Colonic mucosa (tissue), 4 donors: Measurements from ENCODE around the gene NHLRC2. TPM values are rescaled to one million over a fixed set of nuclear protein-coding genes. Genes with fewer than 3 reads are reported as not detected.
"Not testable (repeated sequence)": the region's sequence is repeated elsewhere in the genome, so short reads cannot be mapped to it uniquely, and the experiment has no call there.

Experiments used
- DNase-seq: peaks from one replicate; pipeline ENCODE4 v3.0.0-alpha.2; 2020
- H3K27ac ChIP-seq: fragments of 200-600 bp; one replicate; pipeline ENCODE4 v1.8.0; 2021
- H3K27me3 ChIP-seq: fragments of 200-600 bp; one replicate; pipeline ENCODE4 v1.8.0; 2021
- H3K36me3 ChIP-seq: fragments of 200-600 bp; one replicate; pipeline ENCODE4 v1.8.0; 2021
- H3K4me1 ChIP-seq: fragments of 200-600 bp; one replicate; pipeline ENCODE4 v1.8.0; 2021; ENCODE audit warnings: mild to moderate bottlenecking
- H3K4me3 ChIP-seq: fragments of 200-600 bp; one replicate; pipeline ENCODE4 v1.8.0; 2021
- H3K9ac ChIP-seq, 2 donors: one replicate each; pipeline ENCODE4 v1.7.0; 2013; ENCODE audit warnings: control low read depth in 2 of 2, low read depth in 2 of 2, low read length in 2 of 2
- H3K9me3 ChIP-seq: fragments of 200-600 bp; one replicate; pipeline ENCODE4 v1.8.0; 2021
- CTCF ChIP-seq: fragments of 200-600 bp; IDR thresholded peaks from one replicate; pipeline ENCODE4 v1.8.0; 2022; ENCODE audit warnings: antibody characterized with exemption, mild to moderate bottlenecking
- intact Hi-C: fragments of 100-400 bp; cut with DNase I; formaldehyde crosslinking; loops from one replicate; pipeline ENCODE4 v1.14.1; 2022
- total RNA-seq, 2 donors: library from RNA; stranded (reverse); fragmentation: NEBNext Ultra II Directional in 1 of 2; extraction: Animal tissue kit (Norgen Biotek cat#: 25700) in 1 of 2; gene quantifications; one replicate each; pipeline ENCODE4 v1.2.1, GENCODE V29; 2021
- donor health status: healthy.
- donor health status: DM: no; HTN: no; CAD: no.
- donor health status: DM: no; HTN: no; CAD: no.

The NHLRC2 gene
- total RNA-seq, 2 donors from 2014 or later = 31.2 to 46.1 TPM

GRCh38 chr10:113822174-113822573, 32.3 kb upstream of the NHLRC2 start:
- Histone ChIP-seq H3K36me3 (no peaks in the 10 kb centered on the region), H3K4me1 (no peaks in the 10 kb centered on the region), H3K4me3 (no peak overlapping the region), H3K27ac (no peak overlapping the region), H3K9ac (no peak overlapping the region), H3K9me3 (no peaks in the 10 kb centered on the region), H3K27me3 (no peaks in the 10 kb centered on the region)
- DNase-seq = no peak
- TF ChIP-seq CTCF = no peak
- intact Hi-C loops = no loop called here

GRCh38 chr10:113823389-113823788, 31.1 kb upstream of the NHLRC2 start:
- H3K27ac ChIP-seq = no peak overlapping the region
- H3K4me1 ChIP-seq = no peaks in the 10 kb centered on the region
- no peak overlapping the region for H3K4me3 ChIP-seq
- no peak overlapping the region for H3K9ac ChIP-seq
- no peaks in the 10 kb centered on the region for H3K9me3 ChIP-seq
- intact Hi-C loops = no loop called here
- no peak for DNase-seq
- no peaks in the 10 kb centered on the region for H3K36me3 ChIP-seq
- no peak for TF ChIP-seq CTCF
- H3K27me3 ChIP-seq = no peaks in the 10 kb centered on the region

GRCh38 chr10:113825791-113826190, 28.7 kb upstream of the NHLRC2 start:
- TF ChIP-seq CTCF = no peak
- H3K27ac ChIP-seq = no peak overlapping the region

GRCh38 chr10:113828567-113828966, 25.9 kb upstream of the NHLRC2 start:
- H3K27ac ChIP-seq, H3K4me1 ChIP-seq, intact Hi-C loops, DNase-seq, H3K27me3 ChIP-seq, H3K36me3 ChIP-seq, H3K9ac ChIP-seq, H3K4me3 ChIP-seq, H3K9me3 ChIP-seq: not testable (repeated sequence)

More at GRCh38 chr10:113825791-113826190, 28.7 kb upstream of the NHLRC2 start:
- Histone ChIP-seq H3K4me3 (no peak overlapping the region), H3K9me3 (no peaks in the 10 kb centered on the region), H3K36me3 (no peaks in the 10 kb centered on the region), H3K9ac (no peak overlapping the region), H3K27me3 (no peaks in the 10 kb centered on the region), H3K4me1 (no peaks in the 10 kb centered on the region)
- no peak for DNase-seq
- intact Hi-C loops = no loop called here

GRCh38 chr10:113842171-113842570, 12.3 kb upstream of the NHLRC2 start:
- H3K9ac ChIP-seq = no peak overlapping the region
- intact Hi-C loops = no loop called here
- no peaks in the 10 kb centered on the region for H3K9me3 ChIP-seq
- no peaks in the 10 kb centered on the region for H3K27me3 ChIP-seq
- no peaks in the 10 kb centered on the region for H3K36me3 ChIP-seq
- no peak overlapping the region for H3K4me3 ChIP-seq
- H3K27ac ChIP-seq = no peak overlapping the region
- no peaks in the 10 kb centered on the region for H3K4me1 ChIP-seq
- no peak for TF ChIP-seq CTCF
- no peak for DNase-seq

- Histone ChIP-seq H3K4me1 (no peaks in the 10 kb centered on the region), H3K27ac (no peak overlapping the region), H3K27me3 (no peaks in the 10 kb centered on the region), H3K9me3 (no peaks in the 10 kb centered on the region), H3K9ac (no peak overlapping the region), H3K4me3 (no peak overlapping the region), H3K36me3 (no peaks in the 10 kb centered on the region)
- TF ChIP-seq CTCF = no peak
- no peak for DNase-seq
- intact Hi-C loops = no loop called here
Observed at GRCh38 chr10:113843972-113844485, 10.4 kb upstream of the NHLRC2 start.
